ENCODE measurements around the gene LUZP2.
"Not testable (repeated sequence)": the region's sequence is repeated elsewhere in the genome, so short reads cannot be mapped to it uniquely, and the experiment has no call there.

- TF ChIP-seq CTCF, POLR2AphosphoS5, POLR2A (IDR thresholded peaks at IDR 0.05): not testable (repeated sequence)
Observed at GRCh38 chr11:24891845-24892492, 395.1 kb downstream of the LUZP2 start.
